H9 (cell line): ENCODE measurements around the gene PERM1. TPM values are rescaled to one million over a fixed set of nuclear protein-coding genes. Genes with fewer than 3 reads are reported as not detected.

Experiments
- DNase-seq: peaks from one replicate; pipeline ENCODE4 v3.0.0-alpha.2; 2017
- H2AFZ ChIP-seq: one replicate; pipeline ENCODE4 v1.6.1; 2013; ENCODE audit warnings: mild to moderate bottlenecking, low read length, control low read depth, moderate library complexity
- H2AK5ac ChIP-seq: 2 replicates; pipeline ENCODE4 v1.6.1; 2013; ENCODE audit warnings: low read length, control low read depth, mixed read lengths; ENCODE audit not compliant: insufficient read length
- H2BK120ac ChIP-seq: one replicate; pipeline ENCODE4 v1.6.1; 2013; ENCODE audit warnings: low read depth, mild to moderate bottlenecking, low read length, control low read depth, inconsistent platforms; ENCODE audit not compliant: poor library complexity, severe bottlenecking
- H2BK12ac ChIP-seq: 2 replicates; pipeline ENCODE4 v1.6.1; 2013; ENCODE audit warnings: low read length, control low read depth, mixed read lengths, low read depth; ENCODE audit not compliant: insufficient read length
- H2BK15ac ChIP-seq: 2 replicates; pipeline ENCODE4 v1.6.1; 2013; ENCODE audit warnings: low read depth, low read length, control low read depth
- H2BK20ac ChIP-seq: one replicate; pipeline ENCODE4 v1.6.1; 2013; ENCODE audit warnings: low read depth, mild to moderate bottlenecking, low read length, control low read depth, inconsistent platforms; ENCODE audit not compliant: poor library complexity, severe bottlenecking
- H2BK5ac ChIP-seq: 2 replicates; pipeline ENCODE4 v1.6.1; 2013; ENCODE audit warnings: low read length, control low read depth, mixed read lengths; ENCODE audit not compliant: insufficient read length
- H3K14ac ChIP-seq: 2 replicates; pipeline ENCODE4 v1.6.1; 2013; ENCODE audit warnings: low read length, control low read depth; ENCODE audit not compliant: insufficient read depth
- H3K18ac ChIP-seq: 2 replicates; pipeline ENCODE4 v1.6.1; 2013; ENCODE audit warnings: low read depth, mild to moderate bottlenecking, mixed read lengths, low read length, control low read depth; ENCODE audit not compliant: insufficient read length
- H3K23ac ChIP-seq: 2 replicates; pipeline ENCODE4 v1.6.1; 2013; ENCODE audit warnings: low read length, control low read depth, mixed read lengths, low read depth; ENCODE audit not compliant: insufficient read length
- H3K23me2 ChIP-seq: 2 replicates; pipeline ENCODE4 v1.6.1; 2013; ENCODE audit warnings: low read depth, mild to moderate bottlenecking, mixed read lengths, low read length, control low read depth; ENCODE audit not compliant: insufficient read length, poor library complexity, severe bottlenecking
- H3K27ac ChIP-seq: 2 replicates; pipeline ENCODE4 v1.5.1; 2013; ENCODE audit warnings: low read length, control low read depth, mixed read lengths, low read depth; ENCODE audit not compliant: insufficient read length
- H3K27me3 ChIP-seq: 2 replicates; pipeline ENCODE4 v1.6.1; 2013; ENCODE audit warnings: low read length, control low read depth, inconsistent platforms; ENCODE audit not compliant: insufficient read depth
- H3K4ac ChIP-seq: 2 replicates; pipeline ENCODE4 v1.6.1; 2013; ENCODE audit warnings: low read depth, mild to moderate bottlenecking, control low read depth, inconsistent platforms, low read length, moderate library complexity
- H3K4me1 ChIP-seq: 2 replicates; pipeline ENCODE4 v1.6.1; 2013; ENCODE audit warnings: low read length, control low read depth, inconsistent platforms; ENCODE audit not compliant: insufficient read depth
- H3K4me2 ChIP-seq: 2 replicates; pipeline ENCODE4 v1.6.1; 2013; ENCODE audit warnings: low read length, control low read depth, mixed read lengths; ENCODE audit not compliant: insufficient read length, insufficient read depth
- H3K56ac ChIP-seq: 2 replicates; pipeline ENCODE4 v1.6.1; 2013; ENCODE audit warnings: low read depth, mild to moderate bottlenecking, mixed read lengths, low read length, control low read depth; ENCODE audit not compliant: insufficient read length
- H3K79me1 ChIP-seq: 2 replicates; pipeline ENCODE4 v1.6.1; 2013; ENCODE audit warnings: low read depth, mild to moderate bottlenecking, moderate library complexity, low read length, control low read depth, inconsistent platforms; ENCODE audit not compliant: insufficient read depth, poor library complexity, severe bottlenecking
- H3K79me2 ChIP-seq: 2 replicates; pipeline ENCODE4 v1.6.1; 2013; ENCODE audit warnings: low read length, control low read depth, inconsistent platforms; ENCODE audit not compliant: insufficient read depth
- H3K9ac ChIP-seq: 2 replicates; pipeline ENCODE4 v1.6.1; 2013; ENCODE audit warnings: low read length, control low read depth, mixed read lengths; ENCODE audit not compliant: insufficient read length; ENCODE audit errors: extremely low read depth
- H3K9me3 ChIP-seq: one replicate; pipeline ENCODE4 v1.6.1; 2013; ENCODE audit warnings: low read depth, low read length, inconsistent platforms; ENCODE audit not compliant: control insufficient read depth
- H3T11ph ChIP-seq: one replicate; pipeline ENCODE4 v1.6.1; 2013; ENCODE audit warnings: mild to moderate bottlenecking, low read length, control low read depth, inconsistent platforms
- H4K20me1 ChIP-seq: one replicate; pipeline ENCODE4 v1.6.1; 2013; ENCODE audit not compliant: control insufficient read depth, insufficient read length, insufficient read depth
- H4K5ac ChIP-seq: 2 replicates; pipeline ENCODE4 v1.6.1; 2013; ENCODE audit warnings: low read depth, mild to moderate bottlenecking, mixed read lengths, low read length, control low read depth; ENCODE audit not compliant: insufficient read length
- H4K8ac ChIP-seq: replicated peaks from 2 replicates; pipeline ENCODE4 v1.6.1; 2013; ENCODE audit warnings: low read length, control low read depth, mixed read lengths, low read depth; ENCODE audit not compliant: insufficient read length
- H4K91ac ChIP-seq: 2 replicates; pipeline ENCODE4 v1.6.1; 2013; ENCODE audit warnings: low read depth, mild to moderate bottlenecking, moderate library complexity, mixed read lengths, low read length, control low read depth; ENCODE audit not compliant: insufficient read length
- H3K27ac Mint-ChIP-seq, 3 experiments: 2 replicates in 2 of 3; 3 replicates in 1 of 3; pipeline ENCODE4 v1.8.0; 2020 to 2021; ENCODE audit warnings: mixed read lengths in 3 of 3, mild to moderate bottlenecking in 1 of 3, moderate library complexity in 1 of 3
- H3K27me3 Mint-ChIP-seq: 2 replicates; pipeline ENCODE4 v1.8.0; 2021; ENCODE audit warnings: low read depth, mild to moderate bottlenecking, moderate library complexity, mixed read lengths
- H3K36me3 Mint-ChIP-seq, 3 experiments: 2 replicates in 2 of 3; 3 replicates in 1 of 3; pipeline ENCODE4 v1.8.0; 2020 to 2021; ENCODE audit warnings: low read depth in 3 of 3, mixed read lengths in 3 of 3; ENCODE audit not compliant: insufficient read depth in 1 of 3
- H3K4me1 Mint-ChIP-seq, 2 experiments: 2 replicates each; pipeline ENCODE4 v1.8.0; 2020; ENCODE audit warnings: mixed read lengths in 2 of 2
- H3K4me3 Mint-ChIP-seq, 2 experiments: 2 replicates in 1 of 2; 3 replicates in 1 of 2; pipeline ENCODE4 v1.8.0; 2020 to 2021; ENCODE audit warnings: mild to moderate bottlenecking in 2 of 2, mixed read lengths in 2 of 2, moderate library complexity in 1 of 2
- H3K9me3 Mint-ChIP-seq, 2 experiments: 2 replicates in 1 of 2; 3 replicates in 1 of 2; pipeline ENCODE4 v1.8.0; 2020; ENCODE audit warnings: mild to moderate bottlenecking in 2 of 2, mixed read lengths in 2 of 2, moderate library complexity in 1 of 2
- CTCF ChIP-seq: fragments of 200-600 bp; sonication (generic); conservative IDR thresholded peaks from 3 replicates; pipeline ENCODE4 v1.8.0; 2021; ENCODE audit warnings: antibody characterized with exemption, mild to moderate bottlenecking
- WGBS: extraction: QIAGEN DNeasy Blood & Tissue Kit; methylation state at CpG from one replicate; pipeline ENCODE4 v1.1.7; 2013; ENCODE audit warnings: missing lambda C conversion rate, low lambda C conversion rate, mixed read lengths; ENCODE audit not compliant: insufficient read length; ENCODE audit errors: extremely low coverage; 5-methylcytosine and 5-hydroxymethylcytosine counted together
- total RNA-seq: library from RNA; stranded (reverse); gene quantifications from 2 replicates; pipeline ENCODE4 v1.2.1, GENCODE V29; 2021

PERM1 gene
- total RNA-seq, 1 experiment from 2014 or later: not detected

DNA sequence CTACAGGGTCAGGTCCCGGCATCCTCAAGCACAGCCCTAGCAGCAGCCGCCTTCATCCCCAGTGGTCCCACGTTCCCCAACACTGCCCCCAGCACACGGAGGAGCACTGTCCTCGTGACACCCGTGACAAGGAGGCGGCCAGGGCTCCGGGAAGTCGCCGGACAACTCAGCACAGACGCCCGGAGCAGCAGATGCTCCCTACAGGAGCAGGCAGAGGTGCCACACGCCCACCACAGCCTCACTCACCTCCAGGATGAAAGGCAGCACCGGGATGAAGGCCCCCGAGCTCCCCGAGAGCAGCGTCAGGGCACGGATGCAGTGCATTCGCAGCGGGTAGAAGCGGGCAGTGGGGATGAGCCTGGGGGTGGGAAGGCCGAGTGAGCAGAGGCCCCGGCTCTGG, 31.0 kb downstream of the PERM1 start:
- no peak overlapping the region for H3K14ac ChIP-seq

More for the DNA sequence above, 31.0 kb downstream of the PERM1 start:
- Histone ChIP-seq H4K91ac (no peak overlapping the region), H3K56ac (no peak overlapping the region), H2AK5ac (no peak overlapping the region), H2BK120ac (no peak overlapping the region), H3T11ph (no peak overlapping the region), H3K9me3 (no peaks in the 10 kb centered on the region), H2AFZ (no peak overlapping the region), H3K4me1 (no peaks in the 10 kb centered on the region), H3K4ac (no peak overlapping the region), H3K23me2 (no peaks in the 10 kb centered on the region), H4K5ac (no peak overlapping the region), H2BK5ac (no peak overlapping the region), H2BK15ac (no peak overlapping the region), H3K18ac (no peak overlapping the region), H3K79me2 (no peaks in the 10 kb centered on the region), H4K20me1 (no peaks in the 10 kb centered on the region), H3K27me3 (no peaks in the 10 kb centered on the region), H4K8ac (no peak overlapping the region), H3K9ac (no peak overlapping the region), H3K27ac (no peak overlapping the region), H2BK12ac (no peak overlapping the region), H3K23ac (no peak overlapping the region), H2BK20ac (no peak overlapping the region), H3K79me1 (no peaks in the 10 kb centered on the region), H3K4me2 (no peak overlapping the region)
- WGBS: no CpG with 5 or more reads among the region's 23 CpGs
- H3K27ac Mint-ChIP-seq: no peak overlapping the region
- H3K4me1 Mint-ChIP-seq: peaks cover 0 to 5% of the 10 kb centered on the region in 2 experiments; a peak in 1 of 4 replicates
- no peaks in the 10 kb centered on the region for H3K27me3 Mint-ChIP-seq
- no peak for DNase-seq
- peaks cover 39 to 84% (median 80%) of the 10 kb centered on the region in 3 experiments; a peak in 6 of 7 replicates for H3K36me3 Mint-ChIP-seq
- H3K4me3 Mint-ChIP-seq: no peak overlapping the region
- TF ChIP-seq CTCF: no peak
- H3K9me3 Mint-ChIP-seq: no peaks in the 10 kb centered on the region; a peak in 2 of 5 replicates
